Smooth muscle cell of the pulmonary artery (primary cell): ENCODE measurements around the gene GPC4. TPM values are rescaled to one million over a fixed set of nuclear protein-coding genes. Genes with fewer than 3 reads are reported as not detected.

Source experiments
- total RNA-seq: library from RNA; depleted of rRNA; stranded (reverse); fragments of >200 nt; gene quantifications from 2 replicates; pipeline ENCODE4 v1.2.3, GENCODE V29; 2014

Gene GPC4
- total RNA-seq, result 0.89 and 3.5 TPM in 2 replicates

GRCh38 chrX:133415276-133416105, at the start of gene GPC4:
Gene GPC4, minus strand, starts transcription at chrX:133415489. Its CDS starts 524 bp downstream, at chrX:133414965.

Other genes starting within 250 kb of the GPC4 start
- gene TFDP3, start 197.1 kb downstream of the GPC4 start, total RNA-seq, result not detected in 2 replicates